Medulla oblongata (tissue), 1 donor: ENCODE data around the gene GOLGA8B.
"Not testable (repeated sequence)": the region's sequence is repeated elsewhere in the genome, so short reads cannot be mapped to it uniquely, and the experiment has no call there.

Experiments
- DNase-seq: peaks from one replicate; pipeline ENCODE4 v3.0.0-alpha.2; 2015; ENCODE audit errors: extremely low spot score

GOLGA8B gene

GRCh38 chr15:34598799-34599585 lies 15.5 kb upstream of the GOLGA8B start:
- DNase-seq: no peak

- no peak for DNase-seq
Measured at GRCh38 chr15:34597316-34597715, 13.9 kb upstream of the GOLGA8B start.

- no peak for DNase-seq
Measured at GRCh38 chr15:34594361-34594760, 10.9 kb upstream of the GOLGA8B start.

- no peak for DNase-seq
Measured at GRCh38 chr15:34591306-34591705, 7.9 kb upstream of the GOLGA8B start.

GRCh38 chr15:34588046-34588674 lies 4.7 kb upstream of the GOLGA8B start:
- peak; percentile 84 for DNase-seq

- not testable (repeated sequence) for DNase-seq
Measured at GRCh38 chr15:34585966-34586365, 2.5 kb upstream of the GOLGA8B start.

- no peak for DNase-seq
Measured at GRCh38 chr15:34584996-34585395, 1.5 kb upstream of the GOLGA8B start.

- DNase-seq: no peak
Measured at GRCh38 chr15:34584330-34584668, 848 bp upstream of the GOLGA8B start.

GRCh38 chr15:34582461-34583371 lies 735 bp downstream of the GOLGA8B start:
- DNase-seq: no peak

- DNase-seq: not testable (repeated sequence)
Measured at GRCh38 chr15:34581687-34582460, 1.6 kb downstream of the GOLGA8B start.

- no peak for DNase-seq
Measured at GRCh38 chr15:34581043-34581365, 2.4 kb downstream of the GOLGA8B start.

GRCh38 chr15:34580251-34581042 lies 3.0 kb downstream of the GOLGA8B start:
- DNase-seq: not testable (repeated sequence)

- DNase-seq: no peak
Measured at GRCh38 chr15:34578283-34578674, 5.2 kb downstream of the GOLGA8B start.

GRCh38 chr15:34577658-34578282 lies 5.7 kb downstream of the GOLGA8B start:
- not testable (repeated sequence) for DNase-seq

- DNase-seq: not testable (repeated sequence)
Measured at GRCh38 chr15:34575035-34575434, 8.4 kb downstream of the GOLGA8B start.

- DNase-seq: not testable (repeated sequence)
Measured at GRCh38 chr15:34572921-34573320, 10.5 kb downstream of the GOLGA8B start.

- DNase-seq: not testable (repeated sequence)
Measured at GRCh38 chr15:34572019-34572641, 11.3 kb downstream of the GOLGA8B start.

- not testable (repeated sequence) for DNase-seq
Measured at GRCh38 chr15:34569670-34570396, 13.6 kb downstream of the GOLGA8B start.

- DNase-seq: not testable (repeated sequence)
Measured at GRCh38 chr15:34567174-34567573, 16.3 kb downstream of the GOLGA8B start.
